PC-9 (cell line): ENCODE data around the gene MILR1. TPM values are rescaled to one million over a fixed set of nuclear protein-coding genes. Genes with fewer than 3 reads are reported as not detected.
"Not testable (repeated sequence)": the region's sequence is repeated elsewhere in the genome, so short reads cannot be mapped to it uniquely, and the experiment has no call there.

Source experiments
- BruUV-seq: library from RNA; stranded (reverse); fragments of 400-500 nt; replicated peaks from 2 replicates; lab custom pipeline; 2021; lab: Mats Ljungman, UMichigan
- CTCF ChIA-PET: fragments of 300-600 bp; sonication (Branson Sonifier 250); formaldehyde crosslinking; loops from one replicate; lab custom pipeline; 2022; ENCODE audit warnings: antibody characterized with exemption; lab: Charles Lee
- POLR2A ChIA-PET: fragments of 300-600 bp; sonication (Branson Sonifier 250); formaldehyde crosslinking; loops from one replicate; lab custom pipeline; 2022; ENCODE audit warnings: antibody characterized with exemption; ENCODE audit not compliant: unreplicated experiment; lab: Charles Lee
- DNase-seq, 2 experiments: peaks; one replicate each; pipeline versions ENCODE4 v3.0.0 to v3.0.0-alpha.2; 2015 to 2022; ENCODE audit warnings: mixed read lengths in 1 of 2
- H2AFZ ChIP-seq: fragments of 200-600 bp; sonication (generic); 2 replicates; pipeline ENCODE4 v1.8.1; 2017; ENCODE audit warnings: antibody characterized with exemption
- H3F3A ChIP-seq: fragments of 200-600 bp; sonication (generic); 2 replicates; pipeline ENCODE4 v1.8.1; 2017; ENCODE audit warnings: antibody characterized with exemption, mild to moderate bottlenecking, low read depth; ENCODE audit not compliant: insufficient read depth
- H3K27ac ChIP-seq: fragments of 200-600 bp; sonication (generic); 2 replicates; pipeline ENCODE4 v1.6.1; 2016; ENCODE audit warnings: mixed run types
- H3K27me3 ChIP-seq: fragments of 200-600 bp; sonication (generic); 2 replicates; pipeline ENCODE4 v1.6.1; 2016; ENCODE audit warnings: low read depth, mixed run types; ENCODE audit not compliant: insufficient read depth
- H3K36me3 ChIP-seq: fragments of 200-600 bp; sonication (generic); 2 replicates; pipeline ENCODE4 v1.6.1; 2016; ENCODE audit warnings: low read depth, mixed run types
- H3K4me1 ChIP-seq: fragments of 200-600 bp; sonication (generic); replicated peaks from 2 replicates; pipeline ENCODE4 v1.6.1; 2016; ENCODE audit warnings: mixed run types; ENCODE audit not compliant: insufficient read depth
- H3K4me2 ChIP-seq: fragments of 200-600 bp; sonication (generic); 2 replicates; pipeline ENCODE4 v1.6.1; 2017; ENCODE audit warnings: mixed run types
- H3K4me3 ChIP-seq: fragments of 200-600 bp; sonication (generic); 2 replicates; pipeline ENCODE4 v1.6.1; 2016; ENCODE audit warnings: mixed run types
- H3K79me2 ChIP-seq: fragments of 200-600 bp; sonication (generic); 2 replicates; pipeline ENCODE4 v1.6.1; 2017; ENCODE audit warnings: low read depth, mixed run types
- H3K9me2 ChIP-seq: fragments of 200-600 bp; sonication (generic); 2 replicates; pipeline ENCODE4 v1.8.1; 2017; ENCODE audit warnings: mild to moderate bottlenecking; ENCODE audit not compliant: insufficient read depth
- H3K9me3 ChIP-seq: fragments of 200-600 bp; sonication (generic); 2 replicates; pipeline ENCODE4 v1.8.1; 2016; ENCODE audit warnings: low read depth; ENCODE audit not compliant: insufficient read depth
- H4K20me1 ChIP-seq: fragments of 200-600 bp; sonication (generic); 2 replicates; pipeline ENCODE4 v1.8.1; 2017; ENCODE audit not compliant: insufficient read depth
- CTCF ChIP-seq: fragments of 200-600 bp; sonication (generic); conservative IDR thresholded peaks from 2 replicates; pipeline ENCODE4 v1.6.1; 2017; ENCODE audit warnings: mixed run types, antibody characterized with exemption, mild to moderate bottlenecking, moderate library complexity
- EZH2 ChIP-seq: fragments of 200-600 bp; sonication (generic); IDR thresholded peaks from 2 replicates; pipeline ENCODE4 v1.8.0; 2017; ENCODE audit warnings: antibody characterized with exemption, low read depth
- intact Hi-C: fragments of 100-400 bp; cut with micrococcal nuclease; formaldehyde crosslinking; loops from one replicate; pipeline ENCODE4 v1.10.0; 2022; ENCODE audit not compliant: unreplicated experiment
- total RNA-seq: library from RNA; stranded (reverse); gene quantifications from 2 replicates; pipeline ENCODE4 v1.2.3, GENCODE V29; 2021

Gene MILR1
- total RNA-seq, 1 experiment from 2014 or later: 25.6 TPM

GRCh38 chr17:64460955-64461354, 12.0 kb downstream of the MILR1 start:
- H3K9me3 ChIP-seq: no peaks in the 10 kb centered on the region
- intact Hi-C loops: no loop called here
- no peak for DNase-seq
- no peak overlapping the region for H3K4me3 ChIP-seq
- no peak overlapping the region for H3K4me2 ChIP-seq
- H3K36me3 ChIP-seq: 0 out of 2 replicates have a peak, but pooled peaks cover 4% of the 10 kb centered on the region
- no peak overlapping the region for H3K27ac ChIP-seq
- ChIA-PET CTCF (no interaction called here), POLR2A (interaction anchor here (0.7 kb wide), 1 partner anchor 120 kb away, joined by 12 read pairs; no protein-coding TSS in a partner anchor)
- H3K4me1 ChIP-seq: peaks cover 13% of the 10 kb centered on the region
- no peaks in the 10 kb centered on the region for H3K27me3 ChIP-seq
- no peaks in the 10 kb centered on the region for H3K9me2 ChIP-seq
- H3F3A ChIP-seq: peaks cover 12% of the 10 kb centered on the region; the same call in 1 of the 2 replicates
- no peak for TF ChIP-seq EZH2
- TF ChIP-seq CTCF: no peak
- BruUV-seq: no TSS peak
- H2AFZ ChIP-seq: no peak overlapping the region
- no peaks in the 10 kb centered on the region for H4K20me1 ChIP-seq
- no peaks in the 10 kb centered on the region for H3K79me2 ChIP-seq

- Histone ChIP-seq H2AFZ (no peak overlapping the region), H3K27ac (no peak overlapping the region), H3K36me3 (0 out of 2 replicates have a peak, but pooled peaks cover 4% of the 10 kb centered on the region), H3K4me3 (no peak overlapping the region), H3K9me2 (no peaks in the 10 kb centered on the region), H3F3A (peaks cover 12% of the 10 kb centered on the region; the same call in 1 of the 2 replicates), H3K79me2 (no peaks in the 10 kb centered on the region), H3K9me3 (no peaks in the 10 kb centered on the region), H4K20me1 (no peaks in the 10 kb centered on the region), H3K4me1 (peaks cover 13% of the 10 kb centered on the region), H3K27me3 (no peaks in the 10 kb centered on the region), H3K4me2 (no peak overlapping the region)
- POLR2A ChIA-PET: interaction anchor here (0.7 kb wide), 1 partner anchor 121 kb away, joined by 12 read pairs; no protein-coding TSS in a partner anchor
- TF ChIP-seq CTCF (no peak), EZH2 (no peak)
- intact Hi-C loops: no loop called here
- DNase-seq: no peak
- BruUV-seq: no TSS peak
- CTCF ChIA-PET: no interaction called here
Measured at GRCh38 chr17:64461788-64462187, 12.9 kb downstream of the MILR1 start.

DNA sequence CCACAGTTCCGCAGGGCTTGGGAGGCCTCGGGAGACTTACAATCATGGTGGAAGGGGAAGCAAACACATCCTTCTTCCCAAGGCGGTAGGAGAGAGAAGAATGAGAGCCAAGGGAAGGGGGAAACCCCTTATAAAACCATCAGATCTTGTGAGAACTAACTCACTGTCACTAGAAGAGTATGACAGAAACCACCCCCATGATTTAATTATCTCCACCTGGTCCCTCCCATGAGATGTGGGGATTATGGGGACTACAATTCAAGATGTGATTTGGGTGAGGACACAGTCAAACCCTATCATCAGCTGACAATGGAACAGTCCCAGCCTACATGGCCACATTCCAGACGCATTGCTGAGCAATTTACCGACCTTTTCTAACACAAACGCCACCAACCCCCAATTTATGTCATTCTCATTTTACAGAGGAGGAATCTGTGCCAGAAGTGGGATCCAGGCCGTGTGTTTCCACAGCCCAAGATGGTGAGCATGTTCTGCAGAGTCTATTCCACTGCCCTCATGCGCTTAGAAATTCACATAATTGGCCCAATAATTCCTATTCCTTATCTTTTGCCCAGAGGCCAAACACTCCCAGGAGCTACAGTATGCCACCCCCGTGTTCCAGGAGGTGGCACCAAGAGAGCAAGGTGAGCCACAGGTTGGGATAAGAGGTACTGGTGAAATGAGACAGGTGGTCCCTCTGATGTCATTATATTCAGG, 17.3 kb downstream of the MILR1 start:
- H3K27me3 ChIP-seq: no peaks in the 10 kb centered on the region
- peaks cover 13% of the 10 kb centered on the region; the same call in 1 of the 2 replicates for H3K36me3 ChIP-seq
- H4K20me1 ChIP-seq: no peaks in the 10 kb centered on the region
- CTCF ChIA-PET: no interaction called here
- no peaks in the 10 kb centered on the region for H3K79me2 ChIP-seq
- DNase-seq: no peak
- no peak overlapping the region for H2AFZ ChIP-seq
- H3K4me1 ChIP-seq: no peaks in the 10 kb centered on the region
- H3K9me2 ChIP-seq: no peaks in the 10 kb centered on the region
- H3F3A ChIP-seq: no peaks in the 10 kb centered on the region; the same call in 1 of the 2 replicates
- intact Hi-C loops: no loop called here
- H3K9me3 ChIP-seq: no peaks in the 10 kb centered on the region
- H3K27ac ChIP-seq: no peak overlapping the region
- H3K4me3 ChIP-seq: no peak overlapping the region
- H3K4me2 ChIP-seq: no peak overlapping the region
- TF ChIP-seq EZH2: no peak
- TF ChIP-seq CTCF: no peak
- POLR2A ChIA-PET: interaction anchor here (0.7 kb wide), 1 partner anchor 318 kb away, joined by 3 read pairs; no protein-coding TSS in a partner anchor
- BruUV-seq: no TSS peak

GRCh38 chr17:64466834-64467233, 17.9 kb downstream of the MILR1 start:
- H3K4me2 ChIP-seq, DNase-seq, H3K4me1 ChIP-seq, H3K27me3 ChIP-seq, H3K79me2 ChIP-seq, H3K4me3 ChIP-seq, intact Hi-C loops, H3K9me2 ChIP-seq, CTCF ChIA-PET, BruUV-seq, H3F3A ChIP-seq, H3K9me3 ChIP-seq, H3K27ac ChIP-seq, H4K20me1 ChIP-seq, H2AFZ ChIP-seq: not testable (repeated sequence)
- POLR2A ChIA-PET: interaction anchor here (0.7 kb wide), 1 partner anchor 319 kb away, joined by 3 read pairs; no protein-coding TSS in a partner anchor
- peaks cover 13% of the 10 kb centered on the region; the same call in 1 of the 2 replicates for H3K36me3 ChIP-seq
